Liver (tissue), 9 donors: ENCODE measurements around the gene CGNL1. TPM values are rescaled to one million over a fixed set of nuclear protein-coding genes. Genes with fewer than 3 reads are reported as not detected.

Experiments used
- DNase-seq: peaks from one replicate; pipeline ENCODE4 v3.0.0-alpha.2; 2017; ENCODE audit warnings: low spot score
- H3K27ac ChIP-seq, 2 donors: one replicate each; pipeline ENCODE4 v1.7.0; 2013; ENCODE audit warnings: inconsistent platforms in 2 of 2, low read length in 2 of 2, control low read depth in 1 of 2, low read depth in 1 of 2, mild to moderate bottlenecking in 1 of 2
- H3K27me3 ChIP-seq, 4 donors: one replicate each; pipeline versions ENCODE4 v1.6.1 to v1.7.0; 2013; ENCODE audit warnings: low read length in 3 of 4, inconsistent platforms in 1 of 4, mild to moderate bottlenecking in 1 of 4, moderate library complexity in 1 of 4; ENCODE audit not compliant: control insufficient read depth in 4 of 4, insufficient read depth in 4 of 4
- H3K36me3 ChIP-seq, 4 donors: one replicate each; pipeline versions ENCODE4 v1.6.1 to v1.7.0; 2013; ENCODE audit warnings: low read length in 3 of 4, mild to moderate bottlenecking in 3 of 4, low read depth in 1 of 4, moderate library complexity in 1 of 4; ENCODE audit not compliant: control insufficient read depth in 4 of 4, insufficient read depth in 3 of 4
- H3K4me1 ChIP-seq, 4 donors: one replicate each; pipeline versions ENCODE4 v1.6.1 to v1.7.0; 2013; ENCODE audit warnings: low read length in 3 of 4, mild to moderate bottlenecking in 3 of 4, moderate library complexity in 1 of 4; ENCODE audit not compliant: control insufficient read depth in 4 of 4, insufficient read depth in 4 of 4
- H3K4me3 ChIP-seq, 3 donors: one replicate each; pipeline versions ENCODE4 v1.6.1 to v1.7.0; 2013; ENCODE audit warnings: low read length in 3 of 3, control low read depth in 1 of 3, low read depth in 1 of 3, mild to moderate bottlenecking in 1 of 3
- H3K9ac ChIP-seq, 2 donors: one replicate each; pipeline ENCODE4 v1.7.0; 2013; ENCODE audit warnings: low read length in 2 of 2, mild to moderate bottlenecking in 2 of 2, moderate library complexity in 2 of 2, control low read depth in 1 of 2, low read depth in 1 of 2
- H3K9me3 ChIP-seq, 4 donors: one replicate each; pipeline versions ENCODE4 v1.6.1 to v1.7.0; 2013; ENCODE audit warnings: low read length in 3 of 4; ENCODE audit not compliant: control insufficient read depth in 4 of 4
- ATF3 ChIP-seq: IDR thresholded peaks from 2 replicates; pipeline ENCODE4 v1.6.1; 2016; ENCODE audit warnings: antibody characterized with exemption
- EGR1 ChIP-seq, 2 donors: IDR thresholded peaks; 2 replicates each; pipeline ENCODE4 v1.6.1; 2016 to 2018; ENCODE audit warnings: antibody characterized with exemption in 2 of 2, low read depth in 2 of 2
- FOXA2 ChIP-seq: IDR thresholded peaks from 2 replicates; pipeline ENCODE4 v1.6.1; 2016; ENCODE audit warnings: antibody characterized with exemption
- GABPA ChIP-seq, 2 donors: IDR thresholded peaks in 1 of 2; conservative IDR thresholded peaks in 1 of 2; 2 replicates each; pipeline ENCODE4 v1.6.1; 2016; ENCODE audit warnings: antibody characterized with exemption in 2 of 2, mild to moderate bottlenecking in 1 of 2, moderate library complexity in 1 of 2
- HNF4G ChIP-seq: IDR thresholded peaks from 2 replicates; pipeline ENCODE4 v1.6.1; 2016; ENCODE audit warnings: antibody characterized with exemption
- JUND ChIP-seq, 2 donors: IDR thresholded peaks; 2 replicates each; pipeline ENCODE4 v1.6.1; 2016; ENCODE audit warnings: antibody characterized with exemption in 2 of 2
- MAX ChIP-seq: IDR thresholded peaks from 2 replicates; pipeline ENCODE4 v1.6.1; 2016; ENCODE audit warnings: antibody characterized with exemption
- NR2F2 ChIP-seq: IDR thresholded peaks from 2 replicates; pipeline ENCODE4 v1.6.1; 2016; ENCODE audit warnings: antibody characterized with exemption
- RAD21 ChIP-seq, 2 donors: IDR thresholded peaks; 2 replicates each; pipeline ENCODE4 v1.6.1; 2016; ENCODE audit warnings: antibody characterized with exemption in 2 of 2, mild to moderate bottlenecking in 2 of 2
- REST ChIP-seq: IDR thresholded peaks from 2 replicates; pipeline ENCODE4 v1.6.1; 2016; ENCODE audit warnings: antibody characterized with exemption, mild to moderate bottlenecking
- SP1 ChIP-seq: IDR thresholded peaks from 2 replicates; pipeline ENCODE4 v1.6.1; 2018; ENCODE audit warnings: antibody characterized with exemption, mild to moderate bottlenecking
- TAF1 ChIP-seq: conservative IDR thresholded peaks from 2 replicates; pipeline ENCODE4 v1.6.1; 2016; ENCODE audit warnings: antibody characterized with exemption, mild to moderate bottlenecking
- YY1 ChIP-seq: IDR thresholded peaks from 2 replicates; pipeline ENCODE4 v1.6.1; 2016; ENCODE audit warnings: antibody characterized with exemption, mild to moderate bottlenecking
- ZBTB33 ChIP-seq: IDR thresholded peaks from 2 replicates; pipeline ENCODE4 v1.6.1; 2016; ENCODE audit warnings: antibody characterized with exemption
- WGBS: extraction: QIAGEN DNeasy Blood & Tissue Kit; methylation state at CpG from one replicate; pipeline ENCODE4 v1.1.7; 2013; 5-methylcytosine and 5-hydroxymethylcytosine counted together
- polyA plus RNA-seq, 2 donors: library from polyadenylated mRNA; stranded (reverse) in 1 of 2; unstranded in 1 of 2; fragments of 200-250 nt in 1 of 2; fragments of >200 nt in 1 of 2; fragmentation: Nextera tagmentation in 1 of 2; extraction: Ambion mirVana in 1 of 2; gene quantifications; one replicate each; pipeline versions ENCODE4 v1.2.1 to v1.2.3, GENCODE V29; 2013 to 2015
- total RNA-seq, 2 donors: library from RNA; depleted of rRNA; stranded (reverse); fragments of >200 nt; gene quantifications; one replicate each; pipeline ENCODE4 v1.2.3, GENCODE V29; 2014
- donor health status: healthy.
- donor health status: healthy.
- donor health status: healthy.
- donor health status: healthy.
- donor health status: healthy.

The CGNL1 gene
- total and polyA plus RNA-seq, 4 donors = 12.0 to 31.9 (median 16.1) TPM

- H3K9ac ChIP-seq = no peak overlapping the region
- no peak overlapping the region for H3K4me3 ChIP-seq
- DNase-seq = no peak
- no peaks in the 10 kb centered on the region for H3K27me3 ChIP-seq
- TF ChIP-seq RAD21 (IDR thresholded peaks at IDR 0.05) = no peak
- TF ChIP-seq HNF4G = no peak
- no peak for TF ChIP-seq GABPA (IDR thresholded peaks at IDR 0.05 in 1 of 2, conservative IDR thresholded peaks at IDR 0.05 in 1 of 2)
- TF ChIP-seq YY1 = no peak
- TF ChIP-seq ZBTB33 = no peak
- no peak for TF ChIP-seq EGR1 (IDR thresholded peaks at IDR 0.05; ENCODE audit: low read depth in 2 of 2)
- TF ChIP-seq ATF3 = no peak
- no peak for TF ChIP-seq JUND (IDR thresholded peaks at IDR 0.05)
- TF ChIP-seq REST = no peak
- no peak for TF ChIP-seq FOXA2
- no peak for TF ChIP-seq MAX
- H3K36me3 ChIP-seq = peaks cover 0 to 3% (median 0%) of the 10 kb centered on the region in 4 donors
- H3K27ac ChIP-seq = no peak overlapping the region
- H3K4me1 ChIP-seq = peaks cover 0 to 24% (median 15%) of the 10 kb centered on the region in 4 donors
- H3K9me3 ChIP-seq = no peaks in the 10 kb centered on the region
- WGBS = 96% methylated on average over 3 of the region's 3 CpGs
Observed at GRCh38 chr15:57557267-57557666, 181.0 kb downstream of the CGNL1 start.

- no peak for TF ChIP-seq JUND (IDR thresholded peaks at IDR 0.05)
- TF ChIP-seq YY1 = no peak
- no peak for TF ChIP-seq ZBTB33
- TF ChIP-seq TAF1 = no peak
- TF ChIP-seq ATF3 = no peak
- TF ChIP-seq EGR1 (IDR thresholded peaks at IDR 0.05; ENCODE audit: low read depth in 2 of 2) = no peak
- no peak for TF ChIP-seq NR2F2
- no peak for TF ChIP-seq HNF4G
- no peak for TF ChIP-seq SP1
- TF ChIP-seq REST = no peak
- Histone ChIP-seq H3K27me3 (no peaks in the 10 kb centered on the region), H3K4me3 (no peak overlapping the region), H3K4me1 (peaks cover 0 to 23% (median 14%) of the 10 kb centered on the region in 4 donors), H3K9me3 (no peaks in the 10 kb centered on the region), H3K9ac (no peak overlapping the region), H3K36me3 (peaks cover 0 to 2% (median 0%) of the 10 kb centered on the region in 4 donors), H3K27ac (no peak overlapping the region)
- 97% methylated on average over 6 of the region's 6 CpGs for WGBS
- DNase-seq = no peak
Observed at GRCh38 chr15:57557810-57558209, 181.5 kb downstream of the CGNL1 start.
